Subcutaneous abdominal adipose tissue (tissue), 5 donors: ENCODE measurements around the gene ATP6V1B1.

ENCODE experiments used
- H3K27ac ChIP-seq: one replicate; pipeline ENCODE4 v1.7.0; 2013; ENCODE audit warnings: low read depth, mild to moderate bottlenecking, inconsistent platforms, low read length, moderate library complexity
- H3K27me3 ChIP-seq, 5 donors: one replicate each; pipeline ENCODE4 v1.7.0; 2013; ENCODE audit warnings: low read length in 5 of 5, inconsistent platforms in 1 of 5; ENCODE audit not compliant: control insufficient read depth in 5 of 5, insufficient read depth in 4 of 5
- H3K36me3 ChIP-seq, 5 donors: one replicate each; pipeline ENCODE4 v1.7.0; 2013; ENCODE audit warnings: low read length in 5 of 5; ENCODE audit not compliant: control insufficient read depth in 5 of 5, insufficient read depth in 5 of 5
- H3K4me1 ChIP-seq, 5 donors: one replicate each; pipeline ENCODE4 v1.7.0; 2013; ENCODE audit warnings: low read length in 5 of 5, mild to moderate bottlenecking in 3 of 5, moderate library complexity in 1 of 5; ENCODE audit not compliant: control insufficient read depth in 5 of 5, insufficient read depth in 5 of 5
- H3K4me3 ChIP-seq, 5 donors: one replicate each; pipeline ENCODE4 v1.7.0; 2013; ENCODE audit warnings: low read length in 5 of 5, low read depth in 1 of 5
- H3K9ac ChIP-seq, 5 donors: one replicate each; pipeline ENCODE4 v1.7.0; 2013; ENCODE audit warnings: low read length in 5 of 5, mild to moderate bottlenecking in 4 of 5, moderate library complexity in 3 of 5
- H3K9me3 ChIP-seq, 5 donors: one replicate each; pipeline ENCODE4 v1.7.0; 2013; ENCODE audit warnings: low read length in 5 of 5; ENCODE audit not compliant: control insufficient read depth in 5 of 5
- donor health status: healthy.
- donor health status: healthy.
- donor health status: healthy.
- donor health status: healthy.
- donor health status: healthy.

ATP6V1B1 gene

GRCh38 chr2:70964596-70965386, 29.1 kb downstream of the ATP6V1B1 start:
- Histone ChIP-seq H3K36me3 (no peaks in the 10 kb centered on the region), H3K4me1 (peaks cover 0 to 24% (median 13%) of the 10 kb centered on the region in 5 donors), H3K27me3 (peaks cover 0 to 11% (median 11%) of the 10 kb centered on the region in 5 donors), H3K27ac (no peak overlapping the region), H3K9me3 (no peaks in the 10 kb centered on the region), H3K4me3 (peak overlapping the region in 3 of 5 donors; percentile 47 to 58 (median 50)), H3K9ac (peak overlapping the region in 3 of 5 donors; percentile 31 to 43 (median 35))

- Histone ChIP-seq H3K4me1 (peaks cover 0 to 17% (median 8%) of the 10 kb centered on the region in 5 donors), H3K9ac (peak overlapping the region in 1 of 5 donors; percentile 31), H3K4me3 (peak overlapping the region in 2 of 5 donors; percentile 47 to 58), H3K27ac (no peak overlapping the region), H3K36me3 (no peaks in the 10 kb centered on the region), H3K27me3 (peaks cover 0 to 11% (median 10%) of the 10 kb centered on the region in 5 donors), H3K9me3 (no peaks in the 10 kb centered on the region)
Measured at GRCh38 chr2:70965506-70965905, 29.8 kb downstream of the ATP6V1B1 start.

GRCh38 chr2:70966681-70967080, 31.0 kb downstream of the ATP6V1B1 start:
- no peaks in the 10 kb centered on the region for H3K9me3 ChIP-seq

GRCh38 chr2:70967189-70967588, 31.5 kb downstream of the ATP6V1B1 start:
- no peak overlapping the region for H3K4me3 ChIP-seq
- H3K9ac ChIP-seq, result no peak overlapping the region
- no peak overlapping the region for H3K27ac ChIP-seq
- H3K27me3 ChIP-seq, result peaks cover 0 to 11% (median 10%) of the 10 kb centered on the region in 5 donors
- no peaks in the 10 kb centered on the region for H3K36me3 ChIP-seq
- H3K4me1 ChIP-seq, result peaks cover 0 to 10% (median 7%) of the 10 kb centered on the region in 5 donors
- H3K9me3 ChIP-seq, result no peaks in the 10 kb centered on the region

More at GRCh38 chr2:70966681-70967080, 31.0 kb downstream of the ATP6V1B1 start:
- Histone ChIP-seq H3K36me3 (no peaks in the 10 kb centered on the region), H3K9ac (no peak overlapping the region), H3K27ac (no peak overlapping the region), H3K4me1 (peaks cover 0 to 10% (median 7%) of the 10 kb centered on the region in 5 donors), H3K4me3 (no peak overlapping the region), H3K27me3 (peaks cover 0 to 11% (median 10%) of the 10 kb centered on the region in 5 donors)

- H3K4me3 ChIP-seq, result no peak overlapping the region
Measured at GRCh38 chr2:70974592-70974991, 38.9 kb downstream of the ATP6V1B1 start.

GRCh38 chr2:70975237-70975636, 39.5 kb downstream of the ATP6V1B1 start:
- H3K9me3 ChIP-seq, result no peaks in the 10 kb centered on the region

More at GRCh38 chr2:70974592-70974991, 38.9 kb downstream of the ATP6V1B1 start:
- no peak overlapping the region for H3K9ac ChIP-seq
- no peaks in the 10 kb centered on the region for H3K9me3 ChIP-seq
- no peaks in the 10 kb centered on the region for H3K36me3 ChIP-seq
- no peaks in the 10 kb centered on the region for H3K27me3 ChIP-seq
- peaks cover 6 to 22% (median 12%) of the 10 kb centered on the region in 5 donors for H3K4me1 ChIP-seq
- no peak overlapping the region for H3K27ac ChIP-seq

GRCh38 chr2:70977605-70978205, 42.0 kb downstream of the ATP6V1B1 start:
- no peaks in the 10 kb centered on the region for H3K27me3 ChIP-seq
- no peaks in the 10 kb centered on the region for H3K9me3 ChIP-seq
- H3K9ac ChIP-seq, result peak overlapping the region; percentile 73 to 91 (median 81)
- H3K4me3 ChIP-seq, result peak overlapping the region in 4 of 5 donors; percentile 74 to 89 (median 85)
- peaks cover 0 to 6% (median 4%) of the 10 kb centered on the region in 5 donors for H3K36me3 ChIP-seq
- H3K4me1 ChIP-seq, result peaks cover 6 to 24% (median 12%) of the 10 kb centered on the region in 5 donors
- H3K27ac ChIP-seq, result peak overlapping the region; percentile 98

More at GRCh38 chr2:70975237-70975636, 39.5 kb downstream of the ATP6V1B1 start:
- Histone ChIP-seq H3K27me3 (no peaks in the 10 kb centered on the region), H3K4me1 (peaks cover 6 to 24% (median 12%) of the 10 kb centered on the region in 5 donors), H3K27ac (no peak overlapping the region), H3K36me3 (no peaks in the 10 kb centered on the region), H3K4me3 (no peak overlapping the region), H3K9ac (no peak overlapping the region)

GRCh38 chr2:70978341-70979179, 42.9 kb downstream of the ATP6V1B1 start, which contains the start of gene ANKRD53:
Gene ANKRD53, plus strand, starts transcription at chr2:70978630. Its CDS starts 16 bp downstream, at chr2:70978646.
- Histone ChIP-seq H3K4me1 (peaks cover 6 to 24% (median 12%) of the 10 kb centered on the region in 5 donors), H3K4me3 (peak within 1 kb of the TSS; percentile 74 to 89 (median 84)), H3K27me3 (no peaks in the 10 kb centered on the region), H3K27ac (peak within 1 kb of the TSS; percentile 98), H3K9me3 (no peaks in the 10 kb centered on the region), H3K36me3 (peaks cover 0 to 11% (median 9%) of the 10 kb centered on the region in 5 donors), H3K9ac (peak within 1 kb of the TSS; percentile 73 to 91 (median 81))

GRCh38 chr2:70979180-70979488, 43.4 kb downstream of the ATP6V1B1 start:
- Histone ChIP-seq H3K27ac (peak overlapping the region; percentile 98), H3K4me1 (peaks cover 6 to 24% (median 12%) of the 10 kb centered on the region in 5 donors), H3K36me3 (peaks cover 0 to 11% (median 9%) of the 10 kb centered on the region in 5 donors), H3K4me3 (peak overlapping the region in 4 of 5 donors; percentile 49 to 77 (median 74)), H3K9ac (peak overlapping the region in 4 of 5 donors; percentile 35 to 90 (median 80)), H3K9me3 (no peaks in the 10 kb centered on the region), H3K27me3 (no peaks in the 10 kb centered on the region)
